WTC11 (cell line): Measurements from ENCODE around the gene PCAT6.

ENCODE experiments used
- FOXJ3 ChIP-seq: sonication (generic); formaldehyde crosslinking; IDR thresholded peaks from 2 replicates; pipeline ENCODE4 v1.9.0; 2021; ENCODE audit warnings: missing genetic modification reagents, mild to moderate bottlenecking, borderline replicate concordance
- MXD4 ChIP-seq: fragments of 250-450 bp; sonication (Bioruptor Pico); IDR thresholded peaks from 2 replicates; pipeline ENCODE4 v1.8.0; 2021; ENCODE audit warnings: mild to moderate bottlenecking, moderate library complexity, borderline replicate concordance
- NR3C1 ChIP-seq: sonication (generic); formaldehyde crosslinking; conservative IDR thresholded peaks from 2 replicates; pipeline ENCODE4 v1.8.1; 2023; ENCODE audit warnings: low read depth, mild to moderate bottlenecking, missing genetic modification reagents
- TP53 ChIP-seq: sonication (generic); formaldehyde crosslinking; IDR thresholded peaks from 2 replicates; pipeline ENCODE4 v1.8.1; 2023; ENCODE audit warnings: mild to moderate bottlenecking, missing genetic modification reagents
- ZBTB21 ChIP-seq: sonication (generic); formaldehyde crosslinking; IDR thresholded peaks from 2 replicates; pipeline ENCODE4 v1.8.1; 2023; ENCODE audit warnings: mild to moderate bottlenecking, missing genetic modification reagents, borderline replicate concordance
- TF ChIP-seq, protein P1 (sequence below): fragments of 200-600 bp; IDR thresholded peaks from 2 replicates; pipeline ENCODE4 v1.8.0; 2022; ENCODE audit warnings: antibody characterized with exemption
- TF ChIP-seq, protein P2 (sequence below): sonication (generic); formaldehyde crosslinking; IDR thresholded peaks from 2 replicates; pipeline ENCODE4 v1.8.1; 2022; ENCODE audit warnings: low read depth, missing genetic modification reagents, borderline replicate concordance
- TF ChIP-seq, protein P3 (sequence below): sonication (generic); formaldehyde crosslinking; IDR thresholded peaks from 2 replicates; pipeline ENCODE4 v1.8.1; 2022; ENCODE audit warnings: mild to moderate bottlenecking, missing genetic modification reagents, moderate library complexity, borderline replicate concordance
- TF ChIP-seq, protein P4 (sequence below): sonication (generic); formaldehyde crosslinking; IDR thresholded peaks from 2 replicates; pipeline ENCODE4 v1.8.0; 2022; ENCODE audit warnings: mild to moderate bottlenecking, missing genetic modification reagents
- TF ChIP-seq, protein P5 (sequence below): sonication (generic); formaldehyde crosslinking; IDR thresholded peaks from 2 replicates; pipeline ENCODE4 v1.8.0; 2022; ENCODE audit warnings: mild to moderate bottlenecking, missing genetic modification reagents

DNA sequence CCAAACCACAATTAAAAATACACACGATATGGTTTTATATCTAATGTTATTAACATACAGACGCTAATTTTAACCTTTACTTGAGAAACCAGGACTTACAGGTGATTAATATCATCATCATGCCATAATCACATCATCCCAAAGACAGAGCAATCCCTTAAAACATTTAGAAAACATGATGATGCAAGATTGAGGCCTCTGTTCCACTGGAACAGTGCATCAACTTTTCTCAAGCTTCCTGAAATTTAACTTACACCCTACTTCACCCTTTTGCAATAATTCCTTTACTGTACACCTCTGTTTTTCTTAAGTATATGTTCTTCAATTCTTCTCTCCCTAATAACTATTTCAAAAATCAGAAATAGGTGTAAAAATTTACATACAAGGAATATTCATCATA is 40.6 kb upstream of the PCAT6 start:
- TF ChIP-seq, protein P1, sequence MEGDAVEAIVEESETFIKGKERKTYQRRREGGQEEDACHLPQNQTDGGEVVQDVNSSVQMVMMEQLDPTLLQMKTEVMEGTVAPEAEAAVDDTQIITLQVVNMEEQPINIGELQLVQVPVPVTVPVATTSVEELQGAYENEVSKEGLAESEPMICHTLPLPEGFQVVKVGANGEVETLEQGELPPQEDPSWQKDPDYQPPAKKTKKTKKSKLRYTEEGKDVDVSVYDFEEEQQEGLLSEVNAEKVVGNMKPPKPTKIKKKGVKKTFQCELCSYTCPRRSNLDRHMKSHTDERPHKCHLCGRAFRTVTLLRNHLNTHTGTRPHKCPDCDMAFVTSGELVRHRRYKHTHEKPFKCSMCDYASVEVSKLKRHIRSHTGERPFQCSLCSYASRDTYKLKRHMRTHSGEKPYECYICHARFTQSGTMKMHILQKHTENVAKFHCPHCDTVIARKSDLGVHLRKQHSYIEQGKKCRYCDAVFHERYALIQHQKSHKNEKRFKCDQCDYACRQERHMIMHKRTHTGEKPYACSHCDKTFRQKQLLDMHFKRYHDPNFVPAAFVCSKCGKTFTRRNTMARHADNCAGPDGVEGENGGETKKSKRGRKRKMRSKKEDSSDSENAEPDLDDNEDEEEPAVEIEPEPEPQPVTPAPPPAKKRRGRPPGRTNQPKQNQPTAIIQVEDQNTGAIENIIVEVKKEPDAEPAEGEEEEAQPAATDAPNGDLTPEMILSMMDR: no peak
- no peak for TF ChIP-seq NR3C1 (CRISPR knock-in tag)
- no peak for TF ChIP-seq MXD4 (CRISPR knock-in tag)
- TF ChIP-seq, protein P2, sequence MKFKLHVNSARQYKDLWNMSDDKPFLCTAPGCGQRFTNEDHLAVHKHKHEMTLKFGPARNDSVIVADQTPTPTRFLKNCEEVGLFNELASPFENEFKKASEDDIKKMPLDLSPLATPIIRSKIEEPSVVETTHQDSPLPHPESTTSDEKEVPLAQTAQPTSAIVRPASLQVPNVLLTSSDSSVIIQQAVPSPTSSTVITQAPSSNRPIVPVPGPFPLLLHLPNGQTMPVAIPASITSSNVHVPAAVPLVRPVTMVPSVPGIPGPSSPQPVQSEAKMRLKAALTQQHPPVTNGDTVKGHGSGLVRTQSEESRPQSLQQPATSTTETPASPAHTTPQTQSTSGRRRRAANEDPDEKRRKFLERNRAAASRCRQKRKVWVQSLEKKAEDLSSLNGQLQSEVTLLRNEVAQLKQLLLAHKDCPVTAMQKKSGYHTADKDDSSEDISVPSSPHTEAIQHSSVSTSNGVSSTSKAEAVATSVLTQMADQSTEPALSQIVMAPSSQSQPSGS (CRISPR knock-in tag): no peak
- no peak for TF ChIP-seq TP53 (CRISPR knock-in tag)
- TF ChIP-seq, protein P3, sequence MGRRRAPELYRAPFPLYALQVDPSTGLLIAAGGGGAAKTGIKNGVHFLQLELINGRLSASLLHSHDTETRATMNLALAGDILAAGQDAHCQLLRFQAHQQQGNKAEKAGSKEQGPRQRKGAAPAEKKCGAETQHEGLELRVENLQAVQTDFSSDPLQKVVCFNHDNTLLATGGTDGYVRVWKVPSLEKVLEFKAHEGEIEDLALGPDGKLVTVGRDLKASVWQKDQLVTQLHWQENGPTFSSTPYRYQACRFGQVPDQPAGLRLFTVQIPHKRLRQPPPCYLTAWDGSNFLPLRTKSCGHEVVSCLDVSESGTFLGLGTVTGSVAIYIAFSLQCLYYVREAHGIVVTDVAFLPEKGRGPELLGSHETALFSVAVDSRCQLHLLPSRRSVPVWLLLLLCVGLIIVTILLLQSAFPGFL (CRISPR knock-in tag): no peak
- TF ChIP-seq ZBTB21 (CRISPR knock-in tag): no peak
- TF ChIP-seq FOXJ3 (CRISPR knock-in tag): no peak
- TF ChIP-seq, protein P4, sequence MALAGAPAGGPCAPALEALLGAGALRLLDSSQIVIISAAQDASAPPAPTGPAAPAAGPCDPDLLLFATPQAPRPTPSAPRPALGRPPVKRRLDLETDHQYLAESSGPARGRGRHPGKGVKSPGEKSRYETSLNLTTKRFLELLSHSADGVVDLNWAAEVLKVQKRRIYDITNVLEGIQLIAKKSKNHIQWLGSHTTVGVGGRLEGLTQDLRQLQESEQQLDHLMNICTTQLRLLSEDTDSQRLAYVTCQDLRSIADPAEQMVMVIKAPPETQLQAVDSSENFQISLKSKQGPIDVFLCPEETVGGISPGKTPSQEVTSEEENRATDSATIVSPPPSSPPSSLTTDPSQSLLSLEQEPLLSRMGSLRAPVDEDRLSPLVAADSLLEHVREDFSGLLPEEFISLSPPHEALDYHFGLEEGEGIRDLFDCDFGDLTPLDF (CRISPR knock-in tag): no peak
- TF ChIP-seq, protein P5, sequence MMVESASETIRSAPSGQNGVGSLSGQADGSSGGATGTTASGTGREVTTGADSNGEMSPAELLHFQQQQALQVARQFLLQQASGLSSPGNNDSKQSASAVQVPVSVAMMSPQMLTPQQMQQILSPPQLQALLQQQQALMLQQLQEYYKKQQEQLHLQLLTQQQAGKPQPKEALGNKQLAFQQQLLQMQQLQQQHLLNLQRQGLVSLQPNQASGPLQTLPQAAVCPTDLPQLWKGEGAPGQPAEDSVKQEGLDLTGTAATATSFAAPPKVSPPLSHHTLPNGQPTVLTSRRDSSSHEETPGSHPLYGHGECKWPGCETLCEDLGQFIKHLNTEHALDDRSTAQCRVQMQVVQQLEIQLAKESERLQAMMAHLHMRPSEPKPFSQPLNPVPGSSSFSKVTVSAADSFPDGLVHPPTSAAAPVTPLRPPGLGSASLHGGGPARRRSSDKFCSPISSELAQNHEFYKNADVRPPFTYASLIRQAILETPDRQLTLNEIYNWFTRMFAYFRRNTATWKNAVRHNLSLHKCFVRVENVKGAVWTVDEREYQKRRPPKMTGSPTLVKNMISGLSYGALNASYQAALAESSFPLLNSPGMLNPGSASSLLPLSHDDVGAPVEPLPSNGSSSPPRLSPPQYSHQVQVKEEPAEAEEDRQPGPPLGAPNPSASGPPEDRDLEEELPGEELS: no peak
